Loucy (cell line): ENCODE measurements around the gene IL11RA.

Experiments
- H2AFZ ChIP-seq: fragments of 200-600 bp; sonication (generic); 2 replicates; pipeline ENCODE4 v1.6.0; 2016; ENCODE audit warnings: antibody characterized with exemption, mild to moderate bottlenecking, low read length, moderate library complexity
- H3F3A ChIP-seq: fragments of 200-600 bp; 2 replicates; pipeline ENCODE4 v1.6.0; 2016; ENCODE audit warnings: antibody characterized with exemption, low read depth, mild to moderate bottlenecking
- H3K27me3 ChIP-seq: fragments of 200-600 bp; sonication (generic); 2 replicates; pipeline ENCODE4 v1.6.1; 2014; ENCODE audit warnings: low read length, mild to moderate bottlenecking; ENCODE audit not compliant: insufficient read depth, poor library complexity, severe bottlenecking
- H3K36me3 ChIP-seq: fragments of 200-600 bp; sonication (generic); 2 replicates; pipeline ENCODE4 v1.6.1; 2016; ENCODE audit warnings: low read length; ENCODE audit not compliant: insufficient read depth
- H3K4me1 ChIP-seq: fragments of 200-600 bp; sonication (generic); 2 replicates; pipeline ENCODE4 v1.5.1; 2014; ENCODE audit warnings: low read length, mild to moderate bottlenecking; ENCODE audit not compliant: insufficient read depth, poor library complexity, severe bottlenecking
- H3K4me2 ChIP-seq: fragments of 200-600 bp; sonication (generic); 2 replicates; pipeline ENCODE4 v1.6.0; 2014; ENCODE audit warnings: antibody characterized with exemption, low read length, low read depth, mild to moderate bottlenecking; ENCODE audit not compliant: poor library complexity, severe bottlenecking
- H3K4me3 ChIP-seq: fragments of 200-600 bp; sonication (generic); 2 replicates; pipeline ENCODE4 v1.5.1; 2014; ENCODE audit warnings: low read length, mild to moderate bottlenecking, mixed read lengths; ENCODE audit not compliant: poor library complexity, severe bottlenecking
- H3K79me2 ChIP-seq: fragments of 200-600 bp; sonication (generic); 2 replicates; pipeline ENCODE4 v1.6.1; 2014; ENCODE audit warnings: low read length; ENCODE audit not compliant: insufficient read depth
- H3K9ac ChIP-seq: fragments of 200-600 bp; sonication (generic); 2 replicates; pipeline ENCODE4 v1.6.0; 2014; ENCODE audit warnings: mild to moderate bottlenecking, low read depth, low read length, moderate library complexity; ENCODE audit not compliant: poor library complexity, severe bottlenecking
- H3K9me2 ChIP-seq: fragments of 200-600 bp; sonication (generic); replicated peaks from 2 replicates; pipeline ENCODE4 v1.6.1; 2016; ENCODE audit warnings: low read depth, low read length, mixed read lengths
- H3K9me3 ChIP-seq: fragments of 200-600 bp; sonication (generic); 2 replicates; pipeline ENCODE4 v1.6.1; 2014; ENCODE audit warnings: mild to moderate bottlenecking, antibody characterized with exemption, low read length, low read depth; ENCODE audit not compliant: insufficient read depth
- H4K20me1 ChIP-seq: fragments of 200-600 bp; sonication (generic); 2 replicates; pipeline ENCODE4 v1.6.0; 2014; ENCODE audit warnings: antibody characterized with exemption, low read length, mild to moderate bottlenecking; ENCODE audit not compliant: insufficient read depth, poor library complexity, severe bottlenecking
- CTCF ChIP-seq: fragments of 200-600 bp; sonication (generic); conservative IDR thresholded peaks from 2 replicates; pipeline ENCODE4 v1.5.1; 2014; ENCODE audit warnings: mild to moderate bottlenecking, antibody characterized with exemption, low read length
- EZH2phosphoT487 ChIP-seq: fragments of 200-600 bp; IDR thresholded peaks from 2 replicates; pipeline ENCODE4 v1.6.1; 2018; ENCODE audit warnings: antibody characterized with exemption, mild to moderate bottlenecking, moderate library complexity, borderline replicate concordance

Gene IL11RA

GRCh38 chr9:34648673-34649072 is 3.3 kb upstream of the IL11RA start:
- H3K27me3 ChIP-seq: no peaks in the 10 kb centered on the region
- peaks cover 10% of the 10 kb centered on the region; the same call in 1 of the 2 replicates for H3K36me3 ChIP-seq
- peaks cover 16% of the 10 kb centered on the region for H4K20me1 ChIP-seq
- peaks cover 24% of the 10 kb centered on the region for H3K79me2 ChIP-seq
- peaks cover 23% of the 10 kb centered on the region for H3K4me1 ChIP-seq
- H3K4me3 ChIP-seq: peak overlapping the region; percentile 85
- H3K4me2 ChIP-seq: peak overlapping the region; percentile 85
- no peaks in the 10 kb centered on the region for H3F3A ChIP-seq
- no peaks in the 10 kb centered on the region for H3K9me2 ChIP-seq
- no peak overlapping the region for H2AFZ ChIP-seq
- H3K9ac ChIP-seq: peak overlapping the region; percentile 81
- TF ChIP-seq CTCF (no peak), EZH2phosphoT487 (no peak)
- no peaks in the 10 kb centered on the region for H3K9me3 ChIP-seq

GRCh38 chr9:34650816-34651215 is 1.2 kb upstream of the IL11RA start:
- no peaks in the 10 kb centered on the region for H3K9me3 ChIP-seq
- no peak overlapping the region for H2AFZ ChIP-seq
- H3K36me3 ChIP-seq: peaks cover 10% of the 10 kb centered on the region; the same call in 1 of the 2 replicates
- H4K20me1 ChIP-seq: peaks cover 16% of the 10 kb centered on the region
- no peak for TF ChIP-seq EZH2phosphoT487
- TF ChIP-seq CTCF: no peak
- H3K4me2 ChIP-seq: no peak overlapping the region
- no peak overlapping the region for H3K9ac ChIP-seq
- H3F3A ChIP-seq: no peaks in the 10 kb centered on the region
- H3K27me3 ChIP-seq: no peaks in the 10 kb centered on the region
- H3K9me2 ChIP-seq: no peaks in the 10 kb centered on the region
- no peak overlapping the region for H3K4me3 ChIP-seq
- peaks cover 24% of the 10 kb centered on the region for H3K79me2 ChIP-seq
- peaks cover 23% of the 10 kb centered on the region for H3K4me1 ChIP-seq

GRCh38 chr9:34651321-34651720 is 664 bp upstream of the IL11RA start:
- peaks cover 24% of the 10 kb centered on the region for H3K79me2 ChIP-seq
- peaks cover 18% of the 10 kb centered on the region for H3K4me1 ChIP-seq
- TF ChIP-seq EZH2phosphoT487: no peak
- no peak for TF ChIP-seq CTCF
- H2AFZ ChIP-seq: no peak overlapping the region
- peaks cover 10% of the 10 kb centered on the region; the same call in 1 of the 2 replicates for H3K36me3 ChIP-seq
- peaks cover 16% of the 10 kb centered on the region for H4K20me1 ChIP-seq
- no peaks in the 10 kb centered on the region for H3F3A ChIP-seq
- H3K4me2 ChIP-seq: no peak overlapping the region
- no peaks in the 10 kb centered on the region for H3K9me3 ChIP-seq
- H3K4me3 ChIP-seq: no peak overlapping the region
- no peaks in the 10 kb centered on the region for H3K27me3 ChIP-seq
- H3K9me2 ChIP-seq: no peaks in the 10 kb centered on the region
- H3K9ac ChIP-seq: no peak overlapping the region
